Esophagus squamous epithelium (tissue), 5 donors: ENCODE measurements around the gene SMAD4. TPM values are rescaled to one million over a fixed set of nuclear protein-coding genes. Genes with fewer than 3 reads are reported as not detected.
"Not testable (repeated sequence)": the region's sequence is repeated elsewhere in the genome, so short reads cannot be mapped to it uniquely, and the experiment has no call there.

Experiments
- DNase-seq: peaks from one replicate; lab custom pipeline; 2025; lab: John Stamatoyannopoulos, UW
- H3K27ac ChIP-seq, 4 donors: fragments of 200-600 bp; sonication (generic); one replicate each; pipeline ENCODE4 v1.5.1; 2016 to 2019; ENCODE audit warnings: mild to moderate bottlenecking in 1 of 4
- H3K27me3 ChIP-seq, 4 donors: fragments of 200-600 bp; sonication (generic); 1 replicate in 3 of 4; 2 replicates in 1 of 4; pipeline versions ENCODE4 v1.5.1 to v1.6.0; 2017 to 2021; ENCODE audit warnings: antibody characterized with exemption in 1 of 4
- H3K36me3 ChIP-seq, 3 donors: fragments of 200-600 bp; sonication (generic); one replicate each; pipeline ENCODE4 v1.5.1; 2016 to 2019
- H3K4me1 ChIP-seq, 3 donors: fragments of 200-600 bp; sonication (generic); one replicate each; pipeline ENCODE4 v1.5.1; 2017 to 2019
- H3K4me3 ChIP-seq, 4 donors: fragments of 200-600 bp; sonication (generic); 1 replicate in 3 of 4; 2 replicates in 1 of 4; pipeline ENCODE4 v1.5.1; 2016 to 2019; ENCODE audit warnings: mild to moderate bottlenecking in 2 of 4, moderate library complexity in 1 of 4
- H3K9me3 ChIP-seq, 3 donors: fragments of 200-600 bp; sonication (generic); one replicate each; pipeline ENCODE4 v1.5.1; 2016 to 2019
- CTCF ChIP-seq, 6 experiments: fragments of 450-650 bp in 4 of 6; fragments of 200-600 bp in 2 of 6; sonication (generic) in 2 of 6; IDR thresholded peaks; one replicate each; pipeline ENCODE4 v1.5.1; 2016 to 2019; ENCODE audit warnings: antibody characterized with exemption in 6 of 6, mild to moderate bottlenecking in 4 of 6, moderate library complexity in 4 of 6
- POLR2A ChIP-seq, 4 donors: fragments of 450-650 bp; IDR thresholded peaks; one replicate each; pipeline ENCODE4 v1.6.1; 2017; ENCODE audit warnings: antibody characterized with exemption in 4 of 4, mild to moderate bottlenecking in 4 of 4, moderate library complexity in 3 of 4
- WGBS, 2 donors: methylation state at CpG; one replicate each; pipeline ENCODE4 v1.1.5; 2018; 5-methylcytosine and 5-hydroxymethylcytosine counted together
- intact Hi-C: fragments of 100-400 bp; cut with DNase I; formaldehyde crosslinking; loops from one replicate; pipeline ENCODE4 v1.15.0; 2022
- total RNA-seq, 4 donors: library from RNA; depleted of rRNA; stranded (reverse); fragments of >200 nt; gene quantifications; one replicate each; pipeline ENCODE4 v1.1.0, GENCODE V29; 2016
- donor health status: DM: yes; HTN: yes; CAD: no.

Gene SMAD4
- total RNA-seq, 4 donors from 2014 or later: 32.9 to 84.5 (median 49.3) TPM

- intact Hi-C loops: no loop called here
- TF ChIP-seq POLR2A (IDR thresholded peaks at IDR 0.05) (no peak), CTCF (IDR thresholded peaks at IDR 0.05) (no peak)
- WGBS, 2 donors: 42 to 61% methylated on average over 2 of the region's 2 CpGs
These were observed 62.1 kb downstream of the SMAD4 start for GRCh38 chr18:51092117-51092516.

GRCh38 chr18:51092967-51093366 lies 63.0 kb downstream of the SMAD4 start:
- H3K9me3 ChIP-seq, H3K4me1 ChIP-seq, H3K4me3 ChIP-seq, H3K27ac ChIP-seq, DNase-seq, H3K27me3 ChIP-seq, intact Hi-C loops, H3K36me3 ChIP-seq: not testable (repeated sequence)
- 100% methylated on average over 1 of the region's 1 CpG; no CpG with 5 or more reads in 1 of the 2 donors for WGBS, 2 donors

More at GRCh38 chr18:51092117-51092516, 62.1 kb downstream of the SMAD4 start:
- H3K27ac ChIP-seq: no peak overlapping the region
- H3K4me3 ChIP-seq: no peak overlapping the region
- DNase-seq: no peak
- H3K4me1 ChIP-seq: no peaks in the 10 kb centered on the region
- peaks cover 0 to 8% (median 0%) of the 10 kb centered on the region in 3 donors for H3K9me3 ChIP-seq
- H3K27me3 ChIP-seq: no peaks in the 10 kb centered on the region
- H3K36me3 ChIP-seq: no peaks in the 10 kb centered on the region

- TF ChIP-seq POLR2A (IDR thresholded peaks at IDR 0.05): no peak
- TF ChIP-seq CTCF (IDR thresholded peaks at IDR 0.05): no peak
- no peaks in the 10 kb centered on the region for H3K36me3 ChIP-seq
- no peak for DNase-seq
- H3K27ac ChIP-seq: no peak overlapping the region
- no peaks in the 10 kb centered on the region for H3K4me1 ChIP-seq
- intact Hi-C loops: no loop called here
- H3K9me3 ChIP-seq: no peaks in the 10 kb centered on the region
- 52 to 63% methylated on average over 6 of the region's 6 CpGs for WGBS, 2 donors
- H3K4me3 ChIP-seq: no peak overlapping the region
- no peaks in the 10 kb centered on the region for H3K27me3 ChIP-seq
These were observed 67.2 kb downstream of the SMAD4 start for GRCh38 chr18:51097021-51097822.

GRCh38 chr18:51098082-51098481 lies 68.1 kb downstream of the SMAD4 start:
- 73 to 79% methylated on average over 2 to 5 of the region's 5 CpGs for WGBS, 2 donors

GRCh38 chr18:51098513-51098912 lies 68.5 kb downstream of the SMAD4 start:
- Histone ChIP-seq H3K27me3 (no peaks in the 10 kb centered on the region), H3K9me3 (no peaks in the 10 kb centered on the region), H3K4me1 (no peaks in the 10 kb centered on the region), H3K36me3 (no peaks in the 10 kb centered on the region), H3K4me3 (no peak overlapping the region), H3K27ac (no peak overlapping the region)
- no peak for TF ChIP-seq CTCF (IDR thresholded peaks at IDR 0.05)
- TF ChIP-seq POLR2A (IDR thresholded peaks at IDR 0.05): no peak
- no peak for DNase-seq
- intact Hi-C loops: no loop called here
- WGBS, 2 donors: 94 to 100% methylated on average over 1 of the region's 1 CpG

More at GRCh38 chr18:51098082-51098481, 68.1 kb downstream of the SMAD4 start:
- Histone ChIP-seq H3K27me3 (no peaks in the 10 kb centered on the region), H3K9me3 (no peaks in the 10 kb centered on the region), H3K36me3 (no peaks in the 10 kb centered on the region), H3K4me3 (no peak overlapping the region), H3K27ac (no peak overlapping the region), H3K4me1 (no peaks in the 10 kb centered on the region)
- TF ChIP-seq CTCF (IDR thresholded peaks at IDR 0.05) (no peak), POLR2A (IDR thresholded peaks at IDR 0.05) (no peak)
- DNase-seq: no peak
- intact Hi-C loops: no loop called here
